Renal cortex interstitium (tissue), 11 donors: ENCODE results near the gene KMT2A. TPM values are rescaled to one million over a fixed set of nuclear protein-coding genes. Genes with fewer than 3 reads are reported as not detected.
"Not testable (repeated sequence)": the region's sequence is repeated elsewhere in the genome, so short reads cannot be mapped to it uniquely, and the experiment has no call there.

Source experiments
- DNase-seq, 11 donors: peaks; one replicate each; pipeline ENCODE4 v3.0.0-alpha.2; 2013; ENCODE audit warnings: low read depth in 9 of 11, low spot score in 4 of 11; ENCODE audit errors: extremely low read depth in 1 of 11
- polyA plus RNA-seq, 3 donors: library from polyadenylated mRNA; unstranded; fragments of 120-200 nt; gene quantifications; one replicate each; pipeline ENCODE4 v1.2.1, GENCODE V29; 2013; ENCODE audit not compliant: insufficient read length in 3 of 3

KMT2A gene
- polyA plus RNA-seq, 3 donors = 43.7 to 47.3 (median 45.4) TPM

DNA sequence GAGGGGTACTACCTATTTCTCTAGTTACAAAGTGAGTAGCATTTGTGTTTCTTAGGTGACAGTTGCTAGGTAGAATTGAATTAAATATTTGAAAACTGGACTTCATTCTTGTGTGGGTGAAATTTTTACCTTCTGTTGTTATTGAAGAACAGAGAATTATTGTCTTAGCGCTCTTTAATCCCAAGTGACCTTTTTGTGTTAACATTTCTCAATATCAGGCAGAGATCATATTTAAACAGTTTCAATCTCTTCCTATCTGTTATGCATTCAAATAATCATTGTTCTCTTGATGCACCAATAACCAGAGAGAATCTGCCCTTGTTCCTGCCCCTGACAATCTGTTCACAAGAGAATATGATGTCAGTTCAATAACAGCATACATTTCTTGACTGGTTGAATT lies 14.2 kb downstream of the KMT2A start:
- DNase-seq = no peak

DNA sequence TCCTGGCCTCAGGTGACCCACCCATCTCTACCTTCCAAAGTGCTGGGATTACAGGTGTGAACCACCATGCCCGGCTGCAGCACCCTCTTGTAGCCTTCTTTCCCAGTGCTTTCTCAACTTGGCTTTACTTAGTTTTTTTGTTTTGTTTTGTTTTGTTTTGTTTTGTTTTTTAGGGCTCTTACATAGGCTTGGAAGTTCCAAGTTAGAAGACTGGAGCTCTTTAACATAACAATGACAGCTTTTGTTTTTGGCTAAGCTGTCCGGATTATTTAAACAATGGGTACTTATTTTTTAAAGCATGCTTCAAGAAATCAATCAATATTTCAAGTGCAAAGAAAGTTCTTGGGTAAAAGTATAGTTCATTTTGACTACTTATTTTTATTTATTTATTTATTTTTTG lies 25.9 kb downstream of the KMT2A start:
- DNase-seq = no peak

DNA sequence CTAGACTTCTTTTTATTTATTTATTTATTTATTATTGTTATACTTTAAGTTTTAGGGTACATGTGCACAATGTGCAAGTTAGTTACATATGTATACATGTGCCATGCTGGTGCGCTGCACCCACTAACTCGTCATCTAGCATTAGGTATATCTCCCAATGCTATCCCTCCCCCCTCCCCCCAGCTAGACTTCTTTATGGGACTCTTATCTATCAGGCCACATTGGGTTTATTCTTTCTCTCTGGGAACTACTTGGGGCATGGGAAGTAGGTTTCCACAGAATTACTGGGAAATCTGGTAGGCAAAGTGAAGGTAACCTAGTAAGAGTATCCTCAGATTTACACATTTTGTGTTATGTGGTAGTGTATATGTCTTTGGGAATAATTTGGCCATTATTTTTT lies 32.7 kb downstream of the KMT2A start:
- DNase-seq = not testable (repeated sequence)

DNA sequence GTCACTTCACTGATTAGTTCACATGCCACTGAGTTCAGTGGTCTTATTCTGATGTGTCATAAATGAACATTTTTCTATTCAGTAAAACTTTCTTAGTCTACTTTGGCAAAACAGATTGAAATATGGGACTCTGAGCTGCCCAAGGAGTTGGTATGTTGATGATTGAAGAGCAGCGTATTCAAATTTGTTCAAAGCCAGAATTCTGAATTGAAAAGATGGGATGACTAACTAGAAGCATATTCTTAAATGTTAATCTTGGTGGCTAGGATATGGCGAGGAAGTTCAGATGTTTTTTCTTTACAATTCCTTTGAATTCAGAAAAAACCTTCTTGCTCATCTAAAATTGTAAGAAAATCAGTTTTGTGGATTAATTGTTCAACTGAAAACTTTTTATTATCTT lies 34.7 kb downstream of the KMT2A start:
- DNase-seq = no peak

DNA sequence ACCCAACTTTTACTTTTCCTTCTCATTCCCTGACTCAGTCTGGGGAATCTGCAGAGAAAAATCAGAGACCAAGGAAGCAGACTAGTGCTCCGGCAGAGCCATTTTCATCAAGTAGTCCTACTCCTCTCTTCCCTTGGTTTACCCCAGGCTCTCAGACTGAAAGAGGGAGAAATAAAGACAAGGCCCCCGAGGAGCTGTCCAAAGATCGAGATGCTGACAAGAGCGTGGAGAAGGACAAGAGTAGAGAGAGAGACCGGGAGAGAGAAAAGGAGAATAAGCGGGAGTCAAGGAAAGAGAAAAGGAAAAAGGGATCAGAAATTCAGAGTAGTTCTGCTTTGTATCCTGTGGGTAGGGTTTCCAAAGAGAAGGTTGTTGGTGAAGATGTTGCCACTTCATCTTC lies 37.2 kb downstream of the KMT2A start:
- no peak for DNase-seq

DNA sequence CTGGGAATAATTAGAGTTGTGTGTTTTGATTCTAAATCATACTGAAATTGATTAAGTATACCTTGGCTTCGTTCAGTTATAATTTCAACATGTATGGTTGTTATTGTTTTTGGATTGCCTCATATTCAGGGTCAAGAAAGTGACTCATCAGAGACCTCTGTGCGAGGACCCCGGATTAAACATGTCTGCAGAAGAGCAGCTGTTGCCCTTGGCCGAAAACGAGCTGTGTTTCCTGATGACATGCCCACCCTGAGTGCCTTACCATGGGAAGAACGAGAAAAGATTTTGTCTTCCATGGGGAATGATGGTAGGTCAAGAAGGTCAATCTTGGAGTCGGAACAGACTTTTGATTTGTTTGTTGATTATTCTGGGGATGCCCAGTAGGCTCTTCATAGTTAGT lies 40.4 kb downstream of the KMT2A start:
- DNase-seq = no peak

DNA sequence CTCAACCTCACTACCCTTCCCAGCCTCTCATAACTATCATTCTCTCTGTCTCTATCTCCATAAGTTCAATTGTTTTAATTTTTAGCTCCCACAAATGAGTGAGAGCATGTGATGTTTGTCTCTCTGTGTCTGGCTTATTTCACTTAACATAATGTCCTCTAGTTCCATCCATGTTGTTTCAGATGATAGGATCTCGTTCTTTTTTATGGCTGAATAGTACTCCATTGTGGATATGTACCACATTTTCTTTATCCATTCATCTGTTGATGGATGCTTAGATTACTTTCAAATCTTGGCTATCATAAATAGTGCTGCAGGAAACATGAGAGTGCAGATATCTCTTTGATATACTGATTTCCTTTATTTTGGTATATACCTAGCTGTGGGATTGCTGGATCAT lies 44.9 kb downstream of the KMT2A start:
- not testable (repeated sequence) for DNase-seq

DNA sequence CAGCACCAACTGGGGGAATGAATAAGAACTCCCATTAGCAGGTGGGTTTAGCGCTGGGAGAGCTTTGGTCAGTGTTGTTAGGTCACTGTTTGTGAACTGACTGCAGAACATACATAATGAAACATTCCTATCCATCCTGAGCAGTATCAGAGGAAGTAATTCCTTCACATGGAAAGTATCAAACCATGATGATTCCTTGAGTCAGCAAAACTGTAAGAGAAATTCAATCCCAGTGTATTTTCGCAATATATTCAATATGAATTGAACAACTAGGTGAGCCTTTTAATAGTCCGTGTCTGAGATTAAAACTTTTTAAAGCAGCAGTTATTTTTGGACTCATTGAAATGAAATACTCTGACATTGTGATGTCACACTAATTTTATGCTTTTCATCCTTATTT lies 48.1 kb downstream of the KMT2A start:
- no peak for DNase-seq

DNA sequence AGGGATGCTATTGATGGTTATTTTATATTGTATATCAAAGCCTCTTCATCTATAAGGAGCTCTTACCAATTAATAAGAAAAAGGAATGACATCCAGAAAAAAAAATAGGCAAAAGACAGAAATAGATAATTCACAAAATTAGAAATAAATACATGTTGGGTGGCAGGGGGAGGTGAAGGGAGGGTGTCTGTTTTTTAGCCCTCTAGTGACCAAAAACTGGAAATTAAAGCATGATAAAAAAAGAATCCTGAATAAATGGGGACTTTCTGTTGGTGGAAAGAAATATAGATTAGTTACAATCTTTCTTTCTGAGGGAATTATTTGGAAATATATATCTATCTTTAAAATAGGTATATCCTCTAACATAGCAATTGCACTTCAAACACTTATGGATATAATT lies 49.0 kb downstream of the KMT2A start:
- DNase-seq = no peak

DNA sequence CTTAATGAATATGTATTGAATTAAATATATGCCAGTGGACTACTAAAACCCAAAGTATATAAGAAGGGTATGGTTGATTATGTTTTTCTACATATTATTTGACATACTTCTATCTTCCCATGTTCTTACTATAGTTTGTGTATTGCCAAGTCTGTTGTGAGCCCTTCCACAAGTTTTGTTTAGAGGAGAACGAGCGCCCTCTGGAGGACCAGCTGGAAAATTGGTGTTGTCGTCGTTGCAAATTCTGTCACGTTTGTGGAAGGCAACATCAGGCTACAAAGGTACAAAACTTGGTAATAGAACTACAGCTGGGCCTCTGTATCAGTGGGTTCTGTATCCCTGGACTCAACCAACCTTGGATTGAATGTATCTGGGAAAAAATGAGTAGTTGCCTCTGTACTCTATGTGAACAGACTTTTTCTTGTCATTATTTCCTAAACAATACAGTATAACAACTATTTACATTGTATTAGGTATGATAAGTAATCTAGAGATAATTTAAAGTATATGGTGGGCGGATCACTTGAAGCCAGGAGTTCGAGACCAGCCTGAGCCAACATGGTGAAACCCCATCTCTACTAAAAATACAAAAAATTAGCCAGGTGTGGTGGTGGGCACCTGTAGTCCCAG lies 52.3 kb downstream of the KMT2A start:
- DNase-seq = peak; percentile 56 to 76 (median 64)

DNA sequence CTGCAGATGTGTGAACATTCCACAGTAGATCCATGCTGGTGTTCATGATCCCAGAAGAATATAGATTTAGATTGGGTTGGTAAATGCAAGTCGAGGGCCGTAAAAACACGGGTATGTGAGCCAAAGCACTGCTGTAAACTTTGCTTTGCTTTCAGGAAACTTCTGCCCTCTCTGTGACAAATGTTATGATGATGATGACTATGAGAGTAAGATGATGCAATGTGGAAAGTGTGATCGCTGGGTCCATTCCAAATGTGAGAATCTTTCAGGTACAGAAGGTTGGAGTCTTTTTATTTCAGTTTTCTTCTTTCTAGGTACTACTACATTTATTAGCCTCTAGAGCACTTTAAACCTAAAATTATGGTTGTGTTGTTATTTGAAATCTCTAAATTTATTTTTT lies 54.7 kb downstream of the KMT2A start:
- DNase-seq = no peak

DNA sequence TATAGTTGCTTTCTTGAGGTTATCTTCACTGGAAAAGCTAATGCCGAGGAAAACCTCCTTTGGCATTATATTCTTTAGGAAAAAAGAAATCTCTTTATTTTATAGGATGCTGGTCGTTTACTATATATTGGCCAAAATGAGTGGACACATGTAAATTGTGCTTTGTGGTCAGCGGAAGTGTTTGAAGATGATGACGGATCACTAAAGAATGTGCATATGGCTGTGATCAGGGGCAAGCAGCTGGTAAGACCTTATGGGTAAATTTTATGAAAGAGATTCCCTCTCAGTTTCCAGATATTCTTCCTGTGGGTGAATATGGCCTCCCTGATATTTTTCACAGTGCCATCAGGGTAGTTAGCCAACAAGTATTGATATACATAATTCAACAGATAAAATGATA lies 61.5 kb downstream of the KMT2A start:
- no peak for DNase-seq

DNA sequence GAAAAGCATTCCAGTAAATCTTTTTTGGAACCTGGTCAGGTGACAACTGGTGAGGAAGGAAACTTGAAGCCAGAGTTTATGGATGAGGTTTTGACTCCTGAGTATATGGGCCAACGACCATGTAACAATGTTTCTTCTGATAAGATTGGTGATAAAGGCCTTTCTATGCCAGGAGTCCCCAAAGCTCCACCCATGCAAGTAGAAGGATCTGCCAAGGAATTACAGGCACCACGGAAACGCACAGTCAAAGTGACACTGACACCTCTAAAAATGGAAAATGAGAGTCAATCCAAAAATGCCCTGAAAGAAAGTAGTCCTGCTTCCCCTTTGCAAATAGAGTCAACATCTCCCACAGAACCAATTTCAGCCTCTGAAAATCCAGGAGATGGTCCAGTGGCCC lies 66.9 kb downstream of the KMT2A start:
- no peak for DNase-seq

DNA sequence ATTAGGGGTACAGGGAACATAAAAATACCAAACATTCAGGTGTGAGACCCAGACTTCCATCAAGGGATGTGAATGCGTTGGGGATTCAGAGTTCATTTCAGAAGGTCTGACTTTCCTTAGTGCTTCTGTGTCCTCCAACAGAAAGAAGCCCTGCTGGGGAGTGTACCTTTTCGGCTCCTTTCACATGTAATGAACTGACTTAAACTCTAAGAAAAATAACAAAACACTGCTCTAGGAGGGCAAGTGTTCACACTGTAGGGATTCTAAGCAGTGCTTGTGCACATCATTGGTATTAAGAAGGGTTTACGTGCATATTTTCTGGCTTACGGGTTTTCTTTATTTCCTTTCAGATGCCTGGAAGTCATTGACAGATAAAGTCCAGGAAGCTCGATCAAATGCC lies 75.3 kb downstream of the KMT2A start:
- DNase-seq = no peak

DNA sequence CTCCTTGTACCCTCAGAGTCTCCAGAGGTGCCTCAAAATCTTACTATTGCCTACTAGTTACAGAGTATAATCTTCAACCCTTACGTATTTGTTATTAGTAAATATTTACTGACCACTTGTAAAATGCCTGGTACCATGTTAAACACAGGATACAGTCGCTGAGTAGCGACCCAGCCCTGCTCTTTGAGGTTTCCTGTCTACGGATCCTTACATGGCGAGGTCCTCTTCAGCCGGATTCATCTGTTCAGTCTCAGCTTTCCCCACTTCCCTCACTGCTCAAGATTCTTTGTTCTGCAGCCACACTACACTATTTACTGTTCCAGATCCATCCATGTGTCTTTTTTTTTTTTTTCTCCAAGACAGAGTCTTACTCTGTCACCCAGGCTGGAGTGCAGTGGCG lies 77.8 kb downstream of the KMT2A start:
- DNase-seq = no peak

DNA sequence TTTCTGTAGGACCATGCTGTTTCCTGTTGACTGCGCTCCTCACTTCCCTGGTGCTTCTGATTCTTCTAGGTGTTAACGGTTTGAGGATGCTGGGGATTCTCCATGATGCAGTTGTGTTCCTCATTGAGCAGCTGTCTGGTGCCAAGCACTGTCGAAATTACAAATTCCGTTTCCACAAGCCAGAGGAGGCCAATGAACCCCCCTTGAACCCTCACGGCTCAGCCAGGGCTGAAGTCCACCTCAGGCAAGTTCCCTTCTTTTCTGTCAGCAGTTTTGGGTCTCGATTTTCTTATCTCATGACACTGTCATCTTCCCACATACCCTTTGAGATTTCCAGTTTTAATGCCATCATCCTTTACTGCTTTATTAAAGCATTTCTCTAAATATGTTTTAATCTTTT lies 83.3 kb downstream of the KMT2A start:
- DNase-seq = no peak

DNA sequence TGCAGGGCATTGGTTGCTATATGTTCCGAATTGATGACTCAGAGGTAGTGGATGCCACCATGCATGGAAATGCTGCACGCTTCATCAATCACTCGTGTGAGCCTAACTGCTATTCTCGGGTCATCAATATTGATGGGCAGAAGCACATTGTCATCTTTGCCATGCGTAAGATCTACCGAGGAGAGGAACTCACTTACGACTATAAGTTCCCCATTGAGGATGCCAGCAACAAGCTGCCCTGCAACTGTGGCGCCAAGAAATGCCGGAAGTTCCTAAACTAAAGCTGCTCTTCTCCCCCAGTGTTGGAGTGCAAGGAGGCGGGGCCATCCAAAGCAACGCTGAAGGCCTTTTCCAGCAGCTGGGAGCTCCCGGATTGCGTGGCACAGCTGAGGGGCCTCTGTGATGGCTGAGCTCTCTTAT lies 85.6 kb downstream of the KMT2A start:
- no peak for DNase-seq

DNA sequence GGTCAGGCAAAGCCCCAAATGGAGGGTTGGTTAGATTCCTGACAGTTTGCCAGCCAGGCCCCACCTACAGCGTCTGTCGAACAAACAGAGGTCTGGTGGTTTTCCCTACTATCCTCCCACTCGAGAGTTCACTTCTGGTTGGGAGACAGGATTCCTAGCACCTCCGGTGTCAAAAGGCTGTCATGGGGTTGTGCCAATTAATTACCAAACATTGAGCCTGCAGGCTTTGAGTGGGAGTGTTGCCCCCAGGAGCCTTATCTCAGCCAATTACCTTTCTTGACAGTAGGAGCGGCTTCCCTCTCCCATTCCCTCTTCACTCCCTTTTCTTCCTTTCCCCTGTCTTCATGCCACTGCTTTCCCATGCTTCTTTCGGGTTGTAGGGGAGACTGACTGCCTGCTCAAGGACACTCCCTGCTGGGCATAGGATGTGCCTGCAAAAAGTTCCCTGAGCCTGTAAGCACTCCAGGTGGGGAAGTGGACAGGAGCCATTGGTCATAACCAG lies 86.3 kb downstream of the KMT2A start:
- peak in 4 of 11 donors; percentile 1 to 29 (median 8) for DNase-seq

DNA sequence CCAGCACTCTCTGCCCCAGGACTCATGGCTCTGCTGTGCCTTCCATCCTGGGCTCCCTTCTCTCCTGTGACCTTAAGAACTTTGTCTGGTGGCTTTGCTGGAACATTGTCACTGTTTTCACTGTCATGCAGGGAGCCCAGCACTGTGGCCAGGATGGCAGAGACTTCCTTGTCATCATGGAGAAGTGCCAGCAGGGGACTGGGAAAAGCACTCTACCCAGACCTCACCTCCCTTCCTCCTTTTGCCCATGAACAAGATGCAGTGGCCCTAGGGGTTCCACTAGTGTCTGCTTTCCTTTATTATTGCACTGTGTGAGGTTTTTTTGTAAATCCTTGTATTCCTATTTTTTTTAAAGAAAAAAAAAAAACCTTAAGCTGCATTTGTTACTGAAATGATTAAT lies 88.1 kb downstream of the KMT2A start:
- no peak for DNase-seq

DNA sequence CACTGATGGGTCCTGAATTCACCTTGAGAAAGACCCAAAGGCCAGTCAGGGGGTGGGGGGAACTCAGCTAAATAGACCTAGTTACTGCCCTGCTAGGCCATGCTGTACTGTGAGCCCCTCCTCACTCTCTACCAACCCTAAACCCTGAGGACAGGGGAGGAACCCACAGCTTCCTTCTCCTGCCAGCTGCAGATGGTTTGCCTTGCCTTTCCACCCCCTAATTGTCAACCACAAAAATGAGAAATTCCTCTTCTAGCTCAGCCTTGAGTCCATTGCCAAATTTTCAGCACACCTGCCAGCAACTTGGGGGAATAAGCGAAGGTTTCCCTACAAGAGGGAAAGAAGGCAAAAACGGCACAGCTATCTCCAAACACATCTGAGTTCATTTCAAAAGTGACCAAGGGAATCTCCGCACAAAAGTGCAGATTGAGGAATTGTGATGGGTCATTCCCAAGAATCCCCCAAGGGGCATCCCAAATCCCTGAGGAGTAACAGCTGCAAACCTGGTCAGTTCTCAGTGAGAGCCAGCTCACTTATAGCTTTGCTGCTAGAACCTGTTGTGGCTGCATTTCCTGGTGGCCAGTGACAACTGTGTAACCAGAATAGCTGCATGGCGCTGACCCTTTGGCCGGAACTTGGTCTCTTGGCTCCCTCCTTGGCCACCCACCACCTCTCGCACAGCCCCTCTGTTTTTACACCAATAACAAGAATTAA lies 88.6 kb downstream of the KMT2A start:
- no peak for DNase-seq

DNA sequence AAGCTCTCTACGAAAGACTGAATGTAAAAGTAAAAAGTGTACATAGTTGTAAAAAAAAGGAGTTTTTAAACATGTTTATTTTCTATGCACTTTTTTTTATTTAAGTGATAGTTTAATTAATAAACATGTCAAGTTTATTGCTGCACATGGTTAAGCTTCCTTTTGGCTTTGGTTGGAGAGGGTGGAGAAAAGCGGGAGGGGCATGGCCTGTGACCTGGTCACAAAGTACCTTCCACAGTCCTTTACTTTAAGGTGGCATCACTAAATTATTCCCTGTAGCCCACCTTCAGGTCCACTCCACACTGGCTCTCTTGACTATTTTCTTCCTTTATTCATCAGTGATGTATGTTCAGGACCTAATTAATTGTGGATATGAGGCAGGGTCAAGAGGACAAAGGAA lies 90.4 kb downstream of the KMT2A start:
- no peak for DNase-seq
